ENCODE data around the gene MIS12. TPM values are rescaled to one million over a fixed set of nuclear protein-coding genes. Genes with fewer than 3 reads are reported as not detected.

The MIS12 gene
- polyA plus RNA-seq, 4 donors, result 7.6 to 21.0 (median 11.3) TPM

DNA sequence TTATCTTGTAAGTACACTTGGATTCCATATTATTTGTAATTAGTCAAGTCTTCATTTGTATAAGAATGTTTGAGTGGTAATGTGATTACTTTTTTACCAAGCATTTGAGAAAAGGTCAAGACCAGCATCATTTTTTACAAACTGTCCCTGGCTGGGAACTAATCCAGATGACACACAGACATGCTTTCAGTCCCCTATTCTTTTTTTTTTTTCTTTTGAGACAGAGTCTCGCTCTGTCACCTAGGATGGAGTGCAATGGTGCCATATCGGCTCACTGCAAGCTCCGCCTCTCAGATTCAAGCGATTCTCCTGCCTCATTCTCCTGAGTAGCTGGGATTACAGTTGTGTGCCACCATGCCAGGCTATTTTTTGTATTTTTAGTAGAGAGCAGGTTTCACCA lies 4.9 kb upstream of the MIS12 start:
- DNase-seq (no peak), FAIRE-seq (no peak)
- H3K4me3 ChIP-seq (ENCODE audit: low read depth in 1 of 3, low read length in 3 of 3), result no peak overlapping the region
- H3K4me1 ChIP-seq (ENCODE audit: control insufficient read depth in 3 of 3, insufficient read depth in 2 of 3, low read depth in 1 of 3, low read length in 2 of 3), result peaks cover 0 to 4% (median 0%) of the 10 kb centered on the region in 3 donors
- WGBS, 3 donors, result 96 to 100% (median 98%) methylated on average over 4 of the region's 4 CpGs
- peaks cover 12 to 35% (median 23%) of the 10 kb centered on the region in 3 donors for H3K36me3 ChIP-seq (ENCODE audit: control insufficient read depth in 3 of 3, insufficient read depth in 2 of 3, low read depth in 1 of 3, low read length in 3 of 3)
- H3K27me3 ChIP-seq (ENCODE audit: control insufficient read depth in 3 of 3, insufficient read depth in 3 of 3, low read length in 3 of 3), result no peaks in the 10 kb centered on the region
- no peak overlapping the region for H3K27ac ChIP-seq (ENCODE audit: low read depth in 1 of 3, low read length in 2 of 3)
- peaks cover 0 to 7% of the 10 kb centered on the region in 2 donors for H3K9me3 ChIP-seq (ENCODE audit: control insufficient read depth in 2 of 2, insufficient read depth in 1 of 2, low read depth in 1 of 2, low read length in 1 of 2)

DNA sequence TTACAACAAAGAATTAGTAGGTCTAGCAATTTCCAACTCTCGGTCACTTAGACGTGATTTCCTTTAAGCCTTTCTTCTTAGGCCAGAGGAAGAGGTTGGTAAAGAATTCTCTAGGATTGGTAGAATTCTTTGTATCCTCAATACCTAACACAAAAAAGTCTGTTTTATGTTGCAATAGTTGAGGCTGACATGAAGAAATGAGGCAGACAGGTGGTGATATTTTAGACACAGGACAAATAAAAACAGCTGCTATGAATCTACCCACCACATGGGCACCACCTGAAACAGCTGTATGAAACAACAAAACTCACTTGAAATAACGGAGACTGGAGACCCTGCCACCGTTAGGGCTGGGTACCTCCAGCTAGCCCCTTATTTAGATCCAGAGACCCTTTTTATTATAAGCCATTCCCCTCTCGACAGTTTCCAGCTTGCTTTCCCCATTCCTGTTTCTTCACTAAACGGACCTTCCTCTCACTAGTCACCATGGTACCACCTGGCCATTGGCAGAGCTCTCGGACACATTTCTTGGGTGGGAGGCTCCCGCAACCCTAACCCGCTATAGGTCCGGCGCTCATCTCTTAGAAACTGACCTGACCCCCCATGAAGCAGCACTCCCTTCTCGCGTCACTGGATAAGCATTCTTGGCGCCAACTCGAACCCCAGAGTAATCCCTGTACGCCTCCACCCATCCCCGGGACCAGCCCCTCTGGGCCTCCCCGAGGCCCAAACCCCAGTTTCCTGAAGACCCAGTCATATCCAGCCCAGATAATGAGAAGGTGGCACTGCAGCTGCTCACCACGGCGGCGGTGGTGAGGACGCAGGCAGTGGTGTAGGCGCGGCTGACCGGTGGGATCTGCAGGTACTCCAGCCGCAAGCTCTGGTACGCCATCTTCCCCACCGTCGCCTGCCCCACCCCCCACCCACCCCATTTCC lies 828 bp upstream of the MIS12 start, which contains the start of gene DERL2:
TSS of gene DERL2 (minus strand) at position 909 of the 936 bp plus-strand sequence. CDS start at position 892, 17 bp downstream.
- Histone ChIP-seq H3K27me3 (ENCODE audit: control insufficient read depth in 3 of 3, insufficient read depth in 3 of 3, low read length in 3 of 3) (no peaks in the 10 kb centered on the region), H3K9me3 (ENCODE audit: control insufficient read depth in 2 of 2, insufficient read depth in 1 of 2, low read depth in 1 of 2, low read length in 1 of 2) (no peaks in the 10 kb centered on the region), H3K27ac (ENCODE audit: low read depth in 1 of 3, low read length in 2 of 3) (peak within 1 kb of the TSS; percentile 98 to 100 (median 100)), H3K4me1 (ENCODE audit: control insufficient read depth in 3 of 3, insufficient read depth in 2 of 3, low read depth in 1 of 3, low read length in 2 of 3) (peaks cover 0 to 4% (median 4%) of the 10 kb centered on the region in 3 donors), H3K36me3 (ENCODE audit: control insufficient read depth in 3 of 3, insufficient read depth in 2 of 3, low read depth in 1 of 3, low read length in 3 of 3) (peaks cover 8 to 17% (median 9%) of the 10 kb centered on the region in 3 donors), H3K4me3 (ENCODE audit: low read depth in 1 of 3, low read length in 3 of 3) (peak within 1 kb of the TSS; percentile 84 to 94 (median 94))
- DNase-seq, result no peak
- FAIRE-seq, result no peak
- 4 to 5% (median 4%) methylated on average over 29 of the region's 29 CpGs for WGBS, 3 donors

DNA sequence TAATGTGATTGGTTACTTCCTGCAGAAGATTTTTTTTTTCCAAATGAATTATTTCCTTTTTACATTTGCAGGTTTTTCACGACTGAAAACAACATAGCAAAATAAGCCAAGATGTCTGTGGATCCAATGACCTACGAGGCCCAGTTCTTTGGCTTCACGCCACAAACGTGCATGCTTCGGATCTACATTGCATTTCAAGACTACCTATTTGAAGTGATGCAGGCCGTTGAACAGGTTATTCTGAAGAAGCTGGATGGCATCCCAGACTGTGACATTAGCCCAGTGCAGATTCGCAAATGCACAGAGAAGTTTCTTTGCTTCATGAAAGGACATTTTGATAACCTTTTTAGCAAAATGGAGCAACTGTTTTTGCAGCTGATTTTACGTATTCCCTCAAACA lies 2.4 kb downstream of the MIS12 start:
- peaks cover 0 to 4% (median 4%) of the 10 kb centered on the region in 3 donors for H3K4me1 ChIP-seq (ENCODE audit: control insufficient read depth in 3 of 3, insufficient read depth in 2 of 3, low read depth in 1 of 3, low read length in 2 of 3)
- no peak for FAIRE-seq

DNA sequence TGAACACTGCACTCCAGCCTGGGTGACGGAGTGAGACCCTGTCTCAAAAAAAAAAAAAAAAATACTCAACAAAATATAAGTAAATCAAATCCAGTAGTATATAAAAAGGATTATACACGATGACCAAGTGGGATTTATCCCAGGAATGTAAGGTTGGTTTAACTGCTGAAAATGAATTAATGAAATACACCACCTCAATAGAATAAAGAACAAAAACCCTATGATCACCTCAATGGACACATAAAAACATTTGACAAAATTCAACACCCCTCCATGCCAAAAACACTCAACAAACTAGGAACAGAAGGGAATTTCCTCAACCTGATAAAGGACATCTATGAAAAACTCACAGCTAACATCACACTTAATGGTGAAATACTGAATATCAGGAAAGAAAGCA lies 6.6 kb downstream of the MIS12 start:
- no peak for DNase-seq
- H3K27me3 ChIP-seq (ENCODE audit: control insufficient read depth in 3 of 3, insufficient read depth in 3 of 3, low read length in 3 of 3), result no peaks in the 10 kb centered on the region
- no peak overlapping the region for H3K27ac ChIP-seq (ENCODE audit: low read depth in 1 of 3, low read length in 2 of 3)
- 95 to 98% (median 98%) methylated on average over 2 of the region's 2 CpGs for WGBS, 3 donors
- no peak for FAIRE-seq
- peaks cover 0 to 5% of the 10 kb centered on the region in 2 donors for H3K9me3 ChIP-seq (ENCODE audit: control insufficient read depth in 2 of 2, insufficient read depth in 1 of 2, low read depth in 1 of 2, low read length in 1 of 2)
- H3K4me1 ChIP-seq (ENCODE audit: control insufficient read depth in 3 of 3, insufficient read depth in 2 of 3, low read depth in 1 of 3, low read length in 2 of 3), result no peaks in the 10 kb centered on the region
- H3K4me3 ChIP-seq (ENCODE audit: low read depth in 1 of 3, low read length in 3 of 3), result no peak overlapping the region
- H3K36me3 ChIP-seq (ENCODE audit: control insufficient read depth in 3 of 3, insufficient read depth in 2 of 3, low read depth in 1 of 3, low read length in 3 of 3), result peaks cover 0 to 7% (median 3%) of the 10 kb centered on the region in 3 donors

More for the DNA sequence above, 2.4 kb downstream of the MIS12 start:
- Histone ChIP-seq H3K9me3 (ENCODE audit: control insufficient read depth in 2 of 2, insufficient read depth in 1 of 2, low read depth in 1 of 2, low read length in 1 of 2) (peaks cover 0 to 5% of the 10 kb centered on the region in 2 donors), H3K27ac (ENCODE audit: low read depth in 1 of 3, low read length in 2 of 3) (no peak overlapping the region), H3K36me3 (ENCODE audit: control insufficient read depth in 3 of 3, insufficient read depth in 2 of 3, low read depth in 1 of 3, low read length in 3 of 3) (peaks cover 0 to 9% (median 7%) of the 10 kb centered on the region in 3 donors), H3K4me3 (ENCODE audit: low read depth in 1 of 3, low read length in 3 of 3) (no peak overlapping the region), H3K27me3 (ENCODE audit: control insufficient read depth in 3 of 3, insufficient read depth in 3 of 3, low read length in 3 of 3) (no peaks in the 10 kb centered on the region)
- no peak for DNase-seq
- WGBS, 3 donors, result 85 to 90% (median 88%) methylated on average over 8 of the region's 8 CpGs

DNA sequence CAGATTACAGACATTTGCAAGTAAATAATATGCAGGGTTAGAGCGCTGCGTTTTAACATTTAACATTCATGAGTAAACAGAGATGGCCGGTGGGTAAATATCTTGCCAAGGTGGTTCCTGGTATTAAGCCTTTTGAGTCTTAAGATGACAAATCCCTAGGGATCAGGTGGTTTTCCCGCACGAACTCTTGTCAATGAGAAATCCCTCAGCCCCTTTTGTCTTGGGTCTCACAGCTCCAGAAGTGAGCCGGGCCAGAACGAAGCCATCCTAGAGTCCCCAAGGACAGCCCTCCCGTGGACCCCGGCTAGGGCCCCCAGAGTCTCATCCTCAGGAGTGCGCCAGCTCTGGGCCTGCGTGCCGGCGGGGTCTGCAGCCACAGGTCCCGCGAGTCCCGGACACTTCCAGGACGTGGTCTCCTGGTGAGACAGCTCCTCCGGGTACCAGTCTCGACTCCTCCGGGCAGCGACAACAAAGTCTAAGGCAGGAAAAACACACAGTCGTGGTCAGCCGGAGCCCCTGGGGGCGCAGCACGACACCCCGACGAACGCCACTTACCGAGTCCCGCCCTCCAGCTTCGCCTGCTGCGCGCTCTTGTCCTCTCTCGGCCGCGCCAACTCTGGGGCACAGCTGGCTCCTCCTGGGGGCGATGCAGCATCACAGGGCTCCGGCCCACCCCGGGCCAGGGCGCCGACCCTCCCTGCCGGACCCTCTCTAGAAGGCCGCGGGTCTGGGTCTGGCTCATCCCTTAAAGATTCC lies 13.3 kb downstream of the MIS12 start:
- Histone ChIP-seq H3K27ac (ENCODE audit: low read depth in 1 of 3, low read length in 2 of 3) (peak overlapping the region in 1 of 3 donors; percentile 53), H3K36me3 (ENCODE audit: control insufficient read depth in 3 of 3, insufficient read depth in 2 of 3, low read depth in 1 of 3, low read length in 3 of 3) (no peaks in the 10 kb centered on the region), H3K9me3 (ENCODE audit: control insufficient read depth in 2 of 2, insufficient read depth in 1 of 2, low read depth in 1 of 2, low read length in 1 of 2) (no peaks in the 10 kb centered on the region), H3K4me1 (ENCODE audit: control insufficient read depth in 3 of 3, insufficient read depth in 2 of 3, low read depth in 1 of 3, low read length in 2 of 3) (peaks cover 0 to 2% (median 0%) of the 10 kb centered on the region in 3 donors), H3K4me3 (ENCODE audit: low read depth in 1 of 3, low read length in 3 of 3) (peak overlapping the region in 1 of 3 donors; percentile 60), H3K27me3 (ENCODE audit: control insufficient read depth in 3 of 3, insufficient read depth in 3 of 3, low read length in 3 of 3) (peaks cover 0 to 35% (median 3%) of the 10 kb centered on the region in 3 donors)
- DNase-seq (peak in 1 of 2 donors; percentile 17), FAIRE-seq (no peak)
- WGBS, 3 donors, result 16 to 26% (median 22%) methylated on average over 38 to 44 of the region's 44 CpGs

DNA sequence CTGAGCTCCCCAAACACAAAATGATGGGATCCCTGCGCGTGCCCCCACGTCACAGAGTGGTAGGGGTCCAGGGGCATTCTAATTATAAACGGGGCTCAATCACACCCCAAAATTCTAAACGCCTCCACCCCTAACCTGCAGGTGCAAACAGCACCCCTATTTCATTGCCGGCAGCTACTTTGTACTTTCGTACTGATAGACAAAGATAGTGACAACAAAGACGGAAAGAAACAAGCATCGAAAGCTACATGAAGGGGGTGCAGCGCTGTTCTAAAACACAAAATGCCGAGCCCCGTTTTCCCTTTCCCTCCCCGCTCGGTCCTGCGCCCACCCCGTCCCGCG lies 13.9 kb downstream of the MIS12 start:
- H3K27ac ChIP-seq (ENCODE audit: low read depth in 1 of 3, low read length in 2 of 3), result peak overlapping the region in 1 of 3 donors; percentile 53
- no peak for DNase-seq

DNA sequence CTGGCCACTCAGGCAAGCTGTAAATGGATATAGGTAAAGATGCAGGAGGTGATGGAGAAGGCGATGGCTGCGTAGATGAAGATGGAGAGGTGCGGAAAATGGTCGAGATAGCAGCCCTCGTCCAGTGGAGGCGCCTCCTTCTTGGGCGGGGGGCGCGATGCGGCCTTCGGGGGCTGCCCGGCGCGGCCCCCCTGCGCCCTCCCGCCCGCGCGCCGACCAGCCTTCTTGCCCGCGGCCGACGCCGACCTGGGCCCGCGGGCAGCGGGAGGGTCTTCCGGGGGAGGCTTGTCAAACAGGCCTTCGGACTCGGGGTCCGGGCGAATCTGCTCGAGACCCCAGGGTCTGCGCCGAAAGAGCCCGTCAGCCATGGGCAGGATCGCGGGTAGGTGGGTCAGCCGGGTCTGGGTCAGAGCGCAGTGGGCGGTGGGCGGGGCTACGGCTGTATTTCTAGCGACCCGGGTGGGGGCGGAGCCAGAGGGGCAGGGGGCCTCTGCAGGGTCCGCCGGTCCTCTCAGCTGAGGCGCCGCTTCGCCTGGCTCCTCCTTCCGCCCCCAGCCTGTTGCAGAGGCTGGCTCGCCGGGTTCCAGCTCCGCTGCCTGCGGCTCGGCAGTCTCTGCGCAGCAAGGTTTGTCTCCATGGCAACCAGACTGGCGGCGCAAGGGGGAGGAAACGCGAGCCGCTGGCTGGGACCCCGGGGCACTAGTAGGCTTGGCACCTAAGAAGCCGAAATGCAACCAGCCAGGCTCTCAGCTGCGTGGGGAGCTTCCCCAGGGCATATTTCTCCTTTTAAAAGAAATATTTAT lies 14.4 kb downstream of the MIS12 start:
- Histone ChIP-seq H3K27ac (ENCODE audit: low read depth in 1 of 3, low read length in 2 of 3) (peak overlapping the region in 2 of 3 donors; percentile 50 to 65), H3K27me3 (ENCODE audit: control insufficient read depth in 3 of 3, insufficient read depth in 3 of 3, low read length in 3 of 3) (peaks cover 0 to 35% (median 3%) of the 10 kb centered on the region in 3 donors), H3K36me3 (ENCODE audit: control insufficient read depth in 3 of 3, insufficient read depth in 2 of 3, low read depth in 1 of 3, low read length in 3 of 3) (no peaks in the 10 kb centered on the region), H3K9me3 (ENCODE audit: control insufficient read depth in 2 of 2, insufficient read depth in 1 of 2, low read depth in 1 of 2, low read length in 1 of 2) (no peaks in the 10 kb centered on the region), H3K4me3 (ENCODE audit: low read depth in 1 of 3, low read length in 3 of 3) (peak overlapping the region; percentile 46 to 60 (median 56)), H3K4me1 (ENCODE audit: control insufficient read depth in 3 of 3, insufficient read depth in 2 of 3, low read depth in 1 of 3, low read length in 2 of 3) (peaks cover 0 to 2% (median 0%) of the 10 kb centered on the region in 3 donors)
- peak; percentile 33 to 75 for DNase-seq
- FAIRE-seq, result no peak
- 1 to 4% (median 2%) methylated on average over 53 to 67 of the region's 67 CpGs for WGBS, 3 donors

More for the DNA sequence above, 13.9 kb downstream of the MIS12 start:
- Histone ChIP-seq H3K27me3 (ENCODE audit: control insufficient read depth in 3 of 3, insufficient read depth in 3 of 3, low read length in 3 of 3) (peaks cover 0 to 35% (median 3%) of the 10 kb centered on the region in 3 donors), H3K4me3 (ENCODE audit: low read depth in 1 of 3, low read length in 3 of 3) (peak overlapping the region; percentile 46 to 60 (median 56)), H3K4me1 (ENCODE audit: control insufficient read depth in 3 of 3, insufficient read depth in 2 of 3, low read depth in 1 of 3, low read length in 2 of 3) (peaks cover 0 to 2% (median 0%) of the 10 kb centered on the region in 3 donors), H3K36me3 (ENCODE audit: control insufficient read depth in 3 of 3, insufficient read depth in 2 of 3, low read depth in 1 of 3, low read length in 3 of 3) (no peaks in the 10 kb centered on the region), H3K9me3 (ENCODE audit: control insufficient read depth in 2 of 2, insufficient read depth in 1 of 2, low read depth in 1 of 2, low read length in 1 of 2) (no peaks in the 10 kb centered on the region)
- FAIRE-seq, result no peak
- WGBS, 3 donors, result 5 to 6% (median 5%) methylated on average over 14 to 18 of the region's 18 CpGs
